ENCODE results near the gene CAPRIN1.

Gene CAPRIN1

GRCh38 chr11:34098813-34099212 lies 47.3 kb downstream of the CAPRIN1 start:
- DNase-seq: no peak

GRCh38 chr11:34104680-34105078 lies 53.1 kb downstream of the CAPRIN1 start:
- no peak for DNase-seq

GRCh38 chr11:34105079-34105956 lies 53.8 kb downstream of the CAPRIN1 start, which contains the start of gene NAT10:
TSS of gene NAT10 (plus strand) at chr11:34105629. CDS start at chr11:34108226, 2,597 bp downstream.
- DNase-seq: peak; percentile 97

- no peak for DNase-seq
These were observed 54.5 kb downstream of the CAPRIN1 start for GRCh38 chr11:34105957-34106504.

- no peak for DNase-seq
These were observed 60.3 kb downstream of the CAPRIN1 start for GRCh38 chr11:34111722-34112270.

- DNase-seq: no peak
These were observed 62.5 kb downstream of the CAPRIN1 start for GRCh38 chr11:34114014-34114413.

- DNase-seq: no peak
These were observed 62.9 kb downstream of the CAPRIN1 start for GRCh38 chr11:34114471-34114870.

- DNase-seq: no peak
These were observed 69.1 kb downstream of the CAPRIN1 start for GRCh38 chr11:34120651-34121050.

- DNase-seq: no peak
These were observed 73.5 kb downstream of the CAPRIN1 start for GRCh38 chr11:34124885-34125668.

- no peak for DNase-seq
These were observed 75.7 kb downstream of the CAPRIN1 start for GRCh38 chr11:34126959-34127848.

GRCh38 chr11:34128824-34129223 lies 77.3 kb downstream of the CAPRIN1 start:
- DNase-seq: no peak

GRCh38 chr11:34132261-34132965 lies 80.9 kb downstream of the CAPRIN1 start:
- DNase-seq: no peak

GRCh38 chr11:34134765-34135164 lies 83.2 kb downstream of the CAPRIN1 start:
- DNase-seq: no peak

GRCh38 chr11:34135439-34135838 lies 83.9 kb downstream of the CAPRIN1 start:
- DNase-seq: no peak

- DNase-seq: no peak
These were observed 84.9 kb downstream of the CAPRIN1 start for GRCh38 chr11:34136420-34136819.

- DNase-seq: no peak
These were observed 87.8 kb downstream of the CAPRIN1 start for GRCh38 chr11:34139346-34139745.

- DNase-seq: no peak
These were observed 88.6 kb downstream of the CAPRIN1 start for GRCh38 chr11:34140149-34140548.

GRCh38 chr11:34143048-34143447 lies 91.5 kb downstream of the CAPRIN1 start:
- no peak for DNase-seq

GRCh38 chr11:34145073-34145472 lies 93.5 kb downstream of the CAPRIN1 start:
- DNase-seq: no peak

GRCh38 chr11:34145847-34146381 lies 94.4 kb downstream of the CAPRIN1 start:
- no peak for DNase-seq

- no peak for DNase-seq
These were observed 94.9 kb downstream of the CAPRIN1 start for GRCh38 chr11:34146411-34146810.
